IMR-90 (cell line): ENCODE data around the gene F13A1. TPM values are rescaled to one million over a fixed set of nuclear protein-coding genes. Genes with fewer than 3 reads are reported as not detected.

Experiments used
- ATAC-seq: fragments of 200-7000 bp; cut with Tn5 transposase; 2 replicates; pipeline ENCODE4 v1.9.1; 2020; ENCODE audit warnings: low read depth, mild to moderate bottlenecking, moderate library complexity
- BruUV-seq: library from RNA; stranded (reverse); fragments of 400-500 nt; replicated peaks from 2 replicates; lab custom pipeline; 2021; lab: Mats Ljungman, UMichigan
- CTCF ChIA-PET: fragments of 300-600 bp; formaldehyde crosslinking; extraction: SDS; loops from one replicate; lab custom pipeline; 2021; ENCODE audit warnings: antibody characterized with exemption; lab: Yijun Ruan, JAX
- POLR2A ChIA-PET: fragments of 300-600 bp; sonication (Branson Sonifier 250); formaldehyde crosslinking; loops from one replicate; lab custom pipeline; 2022; ENCODE audit warnings: antibody characterized with exemption; ENCODE audit not compliant: unreplicated experiment; lab: Charles Lee
- DNase-seq: peaks from one replicate; pipeline ENCODE4 v3.0.0; 2013
- H2AFZ ChIP-seq: replicated peaks from 2 replicates; pipeline ENCODE3; 2013; ENCODE audit warnings: low read length, mild to moderate bottlenecking; ENCODE audit not compliant: poor library complexity
- H2AK5ac ChIP-seq: 2 replicates; pipeline ENCODE4 v1.6.1; 2013; ENCODE audit warnings: low read depth, low read length, inconsistent platforms
- H2AK9ac ChIP-seq: replicated peaks from 2 replicates; pipeline ENCODE3; 2013; ENCODE audit warnings: mild to moderate bottlenecking, low read depth, low read length, moderate library complexity; ENCODE audit not compliant: poor library complexity
- H2BK120ac ChIP-seq: 2 replicates; pipeline ENCODE4 v1.6.1; 2013; ENCODE audit warnings: low read depth, low read length, inconsistent platforms
- H2BK15ac ChIP-seq: 3 replicates; pipeline ENCODE4 v1.6.1; 2013; ENCODE audit warnings: low read depth, low read length, inconsistent platforms
- H2BK20ac ChIP-seq: 2 replicates; pipeline ENCODE4 v1.6.1; 2013; ENCODE audit warnings: low read depth, mild to moderate bottlenecking, inconsistent platforms, low read length, moderate library complexity
- H2BK5ac ChIP-seq: 2 replicates; pipeline ENCODE4 v1.6.1; 2013; ENCODE audit warnings: mild to moderate bottlenecking, low read depth, low read length, inconsistent platforms; ENCODE audit not compliant: poor library complexity, severe bottlenecking
- H3K14ac ChIP-seq: replicated peaks from 2 replicates; pipeline ENCODE4 v1.6.1; 2013; ENCODE audit warnings: low read depth, low read length, inconsistent platforms
- H3K18ac ChIP-seq: 2 replicates; pipeline ENCODE4 v1.6.1; 2013; ENCODE audit warnings: low read depth, low read length, control low read depth
- H3K23ac ChIP-seq: 2 replicates; pipeline ENCODE4 v1.6.1; 2013; ENCODE audit warnings: low read depth, low read length, inconsistent platforms
- H3K27ac ChIP-seq: 2 replicates; pipeline ENCODE4 v1.5.1; 2013; ENCODE audit warnings: mild to moderate bottlenecking, control low read depth, low read length; ENCODE audit not compliant: insufficient read depth
- H3K27me3 ChIP-seq: 2 replicates; pipeline ENCODE4 v1.6.1; 2013; ENCODE audit warnings: low read length; ENCODE audit not compliant: control insufficient read depth, insufficient read depth
- H3K36me3 ChIP-seq: 2 replicates; pipeline ENCODE4 v1.6.1; 2013; ENCODE audit warnings: low read length, mixed read lengths; ENCODE audit not compliant: control insufficient read depth, insufficient read depth
- H3K4ac ChIP-seq: 2 replicates; pipeline ENCODE4 v1.6.1; 2013; ENCODE audit warnings: low read depth, low read length, inconsistent platforms
- H3K4me1 ChIP-seq: 2 replicates; pipeline ENCODE4 v1.6.1; 2013; ENCODE audit warnings: low read length, mixed read lengths; ENCODE audit not compliant: control insufficient read depth, insufficient read depth
- H3K4me2 ChIP-seq: 2 replicates; pipeline ENCODE4 v1.6.1; 2013; ENCODE audit warnings: low read depth, mild to moderate bottlenecking, control low read depth, low read length, moderate library complexity
- H3K4me3 ChIP-seq: 2 replicates; pipeline ENCODE4 v1.5.1; 2013; ENCODE audit warnings: low read depth, mild to moderate bottlenecking, control low read depth, low read length, moderate library complexity; ENCODE audit not compliant: insufficient read depth
- H3K56ac ChIP-seq: 2 replicates; pipeline ENCODE4 v1.6.1; 2013; ENCODE audit warnings: low read length, inconsistent platforms; ENCODE audit not compliant: insufficient read depth; ENCODE audit errors: extremely low read depth
- H3K79me1 ChIP-seq, 2 experiments: 2 replicates each; pipeline ENCODE4 v1.6.1; 2013; ENCODE audit warnings: low read length in 2 of 2, inconsistent platforms in 1 of 2, low read depth in 1 of 2
- H3K9ac ChIP-seq: 2 replicates; pipeline ENCODE4 v1.6.1; 2013; ENCODE audit warnings: low read depth, low read length, control low read depth
- H3K9me1 ChIP-seq: 2 replicates; pipeline ENCODE4 v1.6.1; 2013; ENCODE audit warnings: low read length, inconsistent platforms; ENCODE audit not compliant: insufficient read depth
- H3K9me3 ChIP-seq: 2 replicates; pipeline ENCODE4 v1.6.1; 2013; ENCODE audit warnings: low read length; ENCODE audit not compliant: control insufficient read depth, insufficient read depth
- H4K20me1 ChIP-seq: 2 replicates; pipeline ENCODE4 v1.6.1; 2013; ENCODE audit warnings: low read length, inconsistent platforms; ENCODE audit not compliant: insufficient read depth
- H4K5ac ChIP-seq: 2 replicates; pipeline ENCODE4 v1.6.1; 2013; ENCODE audit warnings: mild to moderate bottlenecking, low read depth, low read length, control low read depth
- H4K8ac ChIP-seq, 2 experiments: 2 replicates each; pipeline ENCODE4 v1.6.1; 2013; ENCODE audit warnings: low read depth in 2 of 2, low read length in 2 of 2, control low read depth in 1 of 2, inconsistent platforms in 1 of 2
- H4K91ac ChIP-seq: 2 replicates; pipeline ENCODE4 v1.6.1; 2013; ENCODE audit warnings: low read depth, low read length, inconsistent platforms; ENCODE audit not compliant: insufficient read depth
- BHLHE40 ChIP-seq: fragments of 150-350 bp; IDR thresholded peaks from 2 replicates; pipeline ENCODE4 v1.6.1; 2016; ENCODE audit warnings: mild to moderate bottlenecking, low read depth, low read length
- CEBPB ChIP-seq: IDR thresholded peaks from 2 replicates; pipeline ENCODE4 v1.6.1; 2012; ENCODE audit warnings: low read depth, low read length, improper control_type of control experiment
- FOS ChIP-seq: fragments of 150-350 bp; IDR thresholded peaks from 2 replicates; pipeline ENCODE4 v1.6.1; 2016; ENCODE audit warnings: low read depth, low read length
- MAFK ChIP-seq: IDR thresholded peaks from 2 replicates; pipeline ENCODE4 v1.6.1; 2012; ENCODE audit warnings: low read depth, low read length, improper control_type of control experiment
- MAZ ChIP-seq: IDR thresholded peaks from 2 replicates; pipeline ENCODE4 v1.6.1; 2012; ENCODE audit warnings: low read depth, mild to moderate bottlenecking, low read length, improper control_type of control experiment, moderate library complexity, borderline replicate concordance
- MXI1 ChIP-seq: IDR thresholded peaks from 2 replicates; pipeline ENCODE4 v1.6.1; 2012; ENCODE audit warnings: low read depth, mild to moderate bottlenecking, low read length, moderate library complexity, borderline replicate concordance
- NFE2L2 ChIP-seq: fragments of 150-350 bp; IDR thresholded peaks from 2 replicates; pipeline ENCODE4 v1.6.1; 2016; ENCODE audit warnings: low read depth, mild to moderate bottlenecking, low read length
- RAD21 ChIP-seq: IDR thresholded peaks from 2 replicates; pipeline ENCODE4 v1.6.1; 2012; ENCODE audit warnings: low read length, improper control_type of control experiment
- RCOR1 ChIP-seq: IDR thresholded peaks from 2 replicates; pipeline ENCODE4 v1.6.1; 2012; ENCODE audit warnings: mild to moderate bottlenecking, low read length, improper control_type of control experiment; ENCODE audit not compliant: insufficient replicate concordance
- RFX5 ChIP-seq: IDR thresholded peaks from 2 replicates; pipeline ENCODE4 v1.8.0; 2012; ENCODE audit warnings: low read depth, mild to moderate bottlenecking, low read length, moderate library complexity
- SMC3 ChIP-seq: fragments of 150-350 bp; IDR thresholded peaks from 2 replicates; pipeline ENCODE4 v1.6.1; 2016; ENCODE audit warnings: low read depth, mild to moderate bottlenecking, antibody characterized with exemption, low read length, moderate library complexity
- WGBS, 2 experiments: methylation state at CpG; one replicate each; pipeline versions ENCODE4 v1.1.5 to v1.1.7; 2013; ENCODE audit warnings: missing lambda C conversion rate in 2 of 2; ENCODE audit not compliant: insufficient read length in 1 of 2; ENCODE audit errors: extremely low coverage in 2 of 2; 5-methylcytosine and 5-hydroxymethylcytosine counted together
- dilution Hi-C: fragments of 300-500 bp; cut with HindIII; formaldehyde crosslinking; loops from one replicate; pipeline ENCODE4 v1.14.3; 2018; ENCODE audit warnings: low sequenced_read_pairs; ENCODE audit not compliant: unreplicated experiment
- in situ Hi-C: fragments of 300-500 bp; cut with MboI; formaldehyde crosslinking; loops from 3 replicates; pipeline ENCODE4 v1.14.3; 2019; ENCODE audit warnings: low sequenced_read_pairs, inconsistent platforms, mixed read lengths
- intact Hi-C: fragments of 100-400 bp; cut with micrococcal nuclease; formaldehyde crosslinking; loops from 2 replicates; pipeline ENCODE4 v1.10.0; 2022
- polyA plus RNA-seq, 3 experiments: library from polyadenylated mRNA; depleted of rRNA; stranded (reverse); fragments of >200 nt; gene quantifications; 2 replicates each; pipeline ENCODE4 v1.2.3, GENCODE V29; 2012; ENCODE audit warnings: low replicate concordance in 1 of 3
- total RNA-seq: library from RNA; depleted of rRNA; stranded (reverse); fragments of >200 nt; gene quantifications from 2 replicates; pipeline ENCODE4 v1.2.3, GENCODE V29; 2012
- TF ChIP-seq, protein P1 (sequence below): fragments of 150-350 bp; IDR thresholded peaks from 2 replicates; pipeline ENCODE4 v1.6.1; 2017; ENCODE audit warnings: mild to moderate bottlenecking, antibody characterized with exemption, low read length, low read depth
- TF ChIP-seq, protein P2 (sequence below): fragments of 150-350 bp; IDR thresholded peaks from 2 replicates; pipeline ENCODE4 v1.6.1; 2016; ENCODE audit warnings: low read depth, mild to moderate bottlenecking, low read length, moderate library complexity, borderline replicate concordance
- TF ChIP-seq, protein P3 (sequence below): conservative IDR thresholded peaks from 2 replicates; pipeline ENCODE4 v1.5.1; 2012; ENCODE audit warnings: mild to moderate bottlenecking, low read depth, low read length, improper control_type of control experiment

F13A1 gene
- total and polyA plus RNA-seq, 2 of the 4 experiments (the other 2 are of a cell fraction), result not detected

DNA sequence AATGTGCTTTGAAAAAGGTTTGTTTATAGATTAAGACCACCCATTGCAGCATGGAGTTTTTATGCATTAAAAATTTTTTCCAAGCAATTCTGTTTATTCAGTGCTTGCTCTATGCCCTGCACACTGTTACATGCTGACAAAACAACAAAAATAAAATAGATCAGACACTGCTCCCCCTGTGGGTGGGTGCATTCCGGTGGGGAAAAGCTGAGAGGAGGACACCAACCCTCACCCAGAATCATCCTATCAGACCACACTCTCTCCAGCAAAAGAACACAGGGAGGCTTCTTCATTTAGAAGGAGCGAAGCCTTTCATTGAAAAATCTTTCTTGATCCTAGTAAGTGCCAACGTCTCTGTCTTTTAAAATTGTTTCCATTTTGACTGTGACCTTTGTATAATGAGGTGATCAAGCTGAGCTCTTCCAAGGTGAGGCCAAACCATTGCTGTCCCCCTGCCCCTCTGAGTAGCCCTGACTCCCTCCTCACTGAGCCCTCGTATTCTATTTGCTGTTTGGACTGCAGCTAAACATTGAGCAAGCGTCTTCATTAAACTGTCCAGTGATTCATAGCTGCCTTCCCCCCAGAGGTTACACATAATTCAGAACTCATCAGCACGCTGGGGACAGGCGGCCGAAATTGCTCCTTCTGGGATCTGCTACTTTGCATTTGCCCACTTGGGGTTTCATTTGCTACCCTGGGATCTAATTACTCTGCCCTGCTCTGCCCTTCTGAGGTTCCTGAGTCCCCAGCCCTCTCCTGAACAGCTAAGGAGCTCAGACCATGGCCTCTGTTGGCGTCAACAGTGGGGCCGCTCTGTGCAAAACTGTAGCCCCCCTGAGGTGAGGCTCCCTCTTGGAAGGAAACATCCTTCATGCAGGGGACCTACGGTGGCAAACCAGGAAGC lies 102.4 kb downstream of the F13A1 start:
- Histone ChIP-seq H2BK120ac (no peak overlapping the region), H2BK20ac (no peak overlapping the region), H4K8ac (no peak overlapping the region), H3K9me1 (no peaks in the 10 kb centered on the region), H4K91ac (no peak overlapping the region), H3K27ac (no peak overlapping the region), H4K20me1 (no peaks in the 10 kb centered on the region), H3K9me3 (peaks cover 17% of the 10 kb centered on the region), H4K5ac (no peak overlapping the region), H2AK5ac (no peak overlapping the region), H3K14ac (no peak overlapping the region), H3K27me3 (no peaks in the 10 kb centered on the region), H2BK15ac (no peak overlapping the region), H2BK5ac (no peak overlapping the region), H3K79me1 (no peaks in the 10 kb centered on the region), H3K56ac (no peak overlapping the region), H2AK9ac (no peak overlapping the region), H3K4me1 (no peaks in the 10 kb centered on the region), H3K9ac (no peak overlapping the region), H3K4me3 (no peak overlapping the region), H3K23ac (no peak overlapping the region), H3K36me3 (no peaks in the 10 kb centered on the region), H3K4ac (no peak overlapping the region), H3K4me2 (no peak overlapping the region), H3K18ac (no peak overlapping the region), H2AFZ (no peak overlapping the region)
- DNase-seq (no peak), ATAC-seq (no peak)
- no TSS peak for BruUV-seq
- in situ Hi-C loops (no loop called here), intact Hi-C loops (no loop called here), dilution Hi-C loops (no loop called here)
- ChIA-PET CTCF (interaction anchor here (0.8 kb wide), 1 partner anchor 747 kb away, joined by 3 read pairs; no protein-coding TSS in a partner anchor), POLR2A (no interaction called here)
- whole genome bisulfite sequencing, 2 experiments, result no CpG with 5 or more reads among the region's 11 CpGs
- TF ChIP-seq NFE2L2 (no peak), MXI1 (no peak), BHLHE40 (no peak), CEBPB (no peak), MAFK (no peak), RCOR1 (no peak), SMC3 (no peak), RAD21 (no peak), RFX5 (no peak), FOS (no peak), MAZ (no peak)
- TF ChIP-seq, protein P1, sequence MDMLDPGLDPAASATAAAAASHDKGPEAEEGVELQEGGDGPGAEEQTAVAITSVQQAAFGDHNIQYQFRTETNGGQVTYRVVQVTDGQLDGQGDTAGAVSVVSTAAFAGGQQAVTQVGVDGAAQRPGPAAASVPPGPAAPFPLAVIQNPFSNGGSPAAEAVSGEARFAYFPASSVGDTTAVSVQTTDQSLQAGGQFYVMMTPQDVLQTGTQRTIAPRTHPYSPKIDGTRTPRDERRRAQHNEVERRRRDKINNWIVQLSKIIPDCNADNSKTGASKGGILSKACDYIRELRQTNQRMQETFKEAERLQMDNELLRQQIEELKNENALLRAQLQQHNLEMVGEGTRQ, result no peak
- TF ChIP-seq, protein P2, sequence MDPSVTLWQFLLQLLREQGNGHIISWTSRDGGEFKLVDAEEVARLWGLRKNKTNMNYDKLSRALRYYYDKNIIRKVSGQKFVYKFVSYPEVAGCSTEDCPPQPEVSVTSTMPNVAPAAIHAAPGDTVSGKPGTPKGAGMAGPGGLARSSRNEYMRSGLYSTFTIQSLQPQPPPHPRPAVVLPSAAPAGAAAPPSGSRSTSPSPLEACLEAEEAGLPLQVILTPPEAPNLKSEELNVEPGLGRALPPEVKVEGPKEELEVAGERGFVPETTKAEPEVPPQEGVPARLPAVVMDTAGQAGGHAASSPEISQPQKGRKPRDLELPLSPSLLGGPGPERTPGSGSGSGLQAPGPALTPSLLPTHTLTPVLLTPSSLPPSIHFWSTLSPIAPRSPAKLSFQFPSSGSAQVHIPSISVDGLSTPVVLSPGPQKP, result no peak
- TF ChIP-seq, protein P3, sequence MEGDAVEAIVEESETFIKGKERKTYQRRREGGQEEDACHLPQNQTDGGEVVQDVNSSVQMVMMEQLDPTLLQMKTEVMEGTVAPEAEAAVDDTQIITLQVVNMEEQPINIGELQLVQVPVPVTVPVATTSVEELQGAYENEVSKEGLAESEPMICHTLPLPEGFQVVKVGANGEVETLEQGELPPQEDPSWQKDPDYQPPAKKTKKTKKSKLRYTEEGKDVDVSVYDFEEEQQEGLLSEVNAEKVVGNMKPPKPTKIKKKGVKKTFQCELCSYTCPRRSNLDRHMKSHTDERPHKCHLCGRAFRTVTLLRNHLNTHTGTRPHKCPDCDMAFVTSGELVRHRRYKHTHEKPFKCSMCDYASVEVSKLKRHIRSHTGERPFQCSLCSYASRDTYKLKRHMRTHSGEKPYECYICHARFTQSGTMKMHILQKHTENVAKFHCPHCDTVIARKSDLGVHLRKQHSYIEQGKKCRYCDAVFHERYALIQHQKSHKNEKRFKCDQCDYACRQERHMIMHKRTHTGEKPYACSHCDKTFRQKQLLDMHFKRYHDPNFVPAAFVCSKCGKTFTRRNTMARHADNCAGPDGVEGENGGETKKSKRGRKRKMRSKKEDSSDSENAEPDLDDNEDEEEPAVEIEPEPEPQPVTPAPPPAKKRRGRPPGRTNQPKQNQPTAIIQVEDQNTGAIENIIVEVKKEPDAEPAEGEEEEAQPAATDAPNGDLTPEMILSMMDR, result no peak
